Ovary (tissue), 3 donors: ENCODE results near the gene PTPRJ.

Experiments used
- CTCF ChIP-seq, 3 donors: fragments of 450-650 bp in 2 of 3; fragments of 200-600 bp in 1 of 3; IDR thresholded peaks; one replicate each; pipeline versions ENCODE4 v1.5.1 to v1.8.0; 2016 to 2022; ENCODE audit warnings: antibody characterized with exemption in 3 of 3, mild to moderate bottlenecking in 1 of 3
- EP300 ChIP-seq: sonication (generic); formaldehyde crosslinking; IDR thresholded peaks from one replicate; pipeline ENCODE4 v1.6.1; 2017; ENCODE audit warnings: antibody characterized with exemption
- POLR2A ChIP-seq: fragments of 450-650 bp; IDR thresholded peaks from one replicate; pipeline ENCODE4 v1.6.1; 2017; ENCODE audit warnings: antibody characterized with exemption, mild to moderate bottlenecking, moderate library complexity
- donor health status: DM: no; HTN: no; CAD: no.

- no peak for TF ChIP-seq CTCF (IDR thresholded peaks at IDR 0.05)
- no peak for TF ChIP-seq POLR2A
- no peak for TF ChIP-seq EP300
These were observed 149.5 kb downstream of the PTPRJ start for GRCh38 chr11:48129697-48130395.
